ENCODE measurements around the gene PDE11A.

PDE11A gene

GRCh38 chr2:177600917-177601316 is 471.7 kb downstream of the PDE11A start:
- DNase-seq (ENCODE audit: low read depth, low spot score), result no peak

DNA sequence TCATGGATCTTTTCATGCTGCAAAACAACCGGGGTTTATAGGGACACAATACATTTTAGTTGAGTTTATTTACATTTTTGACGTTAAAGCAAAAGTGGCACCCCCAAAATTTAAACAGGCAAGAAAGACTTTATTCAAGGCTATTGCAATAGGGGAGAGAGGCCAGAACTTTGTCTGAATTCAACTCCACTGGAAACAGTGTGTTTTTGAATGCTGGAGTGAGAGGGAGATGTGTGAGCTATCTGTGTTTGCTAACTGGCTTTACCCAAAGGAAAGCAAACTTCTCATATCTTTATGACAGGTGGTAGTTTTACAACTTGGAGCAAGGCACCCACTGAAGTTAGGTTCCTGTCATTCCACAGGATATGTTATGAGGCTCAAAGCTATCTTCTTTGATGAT is 472.6 kb downstream of the PDE11A start:
- DNase-seq (ENCODE audit: low read depth, low spot score), result no peak

DNA sequence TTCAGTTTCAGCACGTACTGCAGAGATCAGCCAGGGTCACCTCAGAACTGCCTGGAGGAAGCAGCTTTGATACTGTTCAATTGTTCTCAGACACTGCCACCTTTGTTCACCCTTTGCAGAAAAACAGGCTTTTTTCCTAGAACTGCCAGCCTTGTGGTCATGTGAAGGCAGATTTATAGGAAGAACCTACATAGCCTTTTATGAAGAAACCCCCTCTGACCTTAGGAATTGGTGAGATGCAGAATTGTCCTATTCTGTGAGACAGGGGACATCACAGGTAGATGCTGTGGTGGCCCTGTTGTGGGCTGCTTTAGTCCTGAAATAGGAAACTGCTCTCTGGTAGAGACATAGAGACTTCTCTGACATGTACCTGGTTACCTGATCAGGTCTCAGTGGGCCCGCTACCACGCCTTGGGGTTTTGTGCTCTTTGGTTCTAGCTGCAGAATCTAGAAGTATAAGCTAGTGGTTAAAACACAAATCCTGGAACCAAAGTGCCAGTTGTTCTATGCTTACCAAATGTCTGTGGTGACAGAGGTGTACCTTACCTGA is 473.4 kb downstream of the PDE11A start:
- no peak for DNase-seq (ENCODE audit: low read depth, low spot score)

DNA sequence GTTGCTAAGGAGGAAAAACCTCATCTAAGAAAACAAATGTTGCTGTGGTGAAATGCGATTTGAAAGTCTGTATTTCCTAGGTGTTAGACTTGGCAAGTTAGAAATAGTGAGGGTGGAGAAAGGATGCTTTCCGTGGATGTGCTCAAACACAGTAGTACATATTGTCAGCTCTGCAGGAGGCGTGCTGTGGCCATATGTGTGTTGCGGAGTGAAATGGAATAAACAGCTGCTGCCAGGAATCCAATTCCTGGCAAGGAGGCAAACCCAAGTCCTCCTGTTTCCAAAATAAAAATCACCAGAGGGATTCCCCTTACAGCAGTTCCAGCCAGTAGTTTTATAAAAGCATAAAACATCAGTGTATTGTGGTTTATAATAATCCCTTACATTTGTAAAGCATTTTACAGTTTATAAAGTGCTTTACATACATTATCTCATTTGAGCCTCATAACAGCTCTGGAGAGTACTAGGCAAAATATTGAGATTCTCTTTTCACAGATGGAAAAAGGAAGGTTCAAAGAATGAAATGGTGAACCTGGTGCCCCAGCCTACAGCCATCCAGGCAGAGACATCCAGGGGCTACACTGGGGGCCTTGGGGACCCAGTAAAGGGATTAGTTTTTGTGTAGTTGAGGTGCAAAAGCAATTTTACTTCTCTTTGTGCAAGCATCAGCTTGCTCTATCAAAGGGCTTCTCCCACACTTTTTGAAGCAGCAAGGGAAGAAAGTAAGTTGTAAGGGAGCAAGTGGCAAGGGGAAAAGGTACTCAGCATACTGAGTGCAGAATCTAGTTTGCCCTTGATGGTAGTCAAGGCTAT is 474.0 kb downstream of the PDE11A start:
- no peak for DNase-seq (ENCODE audit: low read depth, low spot score)

GRCh38 chr2:177597759-177598158 is 474.8 kb downstream of the PDE11A start:
- no peak for DNase-seq (ENCODE audit: low read depth, low spot score)

DNA sequence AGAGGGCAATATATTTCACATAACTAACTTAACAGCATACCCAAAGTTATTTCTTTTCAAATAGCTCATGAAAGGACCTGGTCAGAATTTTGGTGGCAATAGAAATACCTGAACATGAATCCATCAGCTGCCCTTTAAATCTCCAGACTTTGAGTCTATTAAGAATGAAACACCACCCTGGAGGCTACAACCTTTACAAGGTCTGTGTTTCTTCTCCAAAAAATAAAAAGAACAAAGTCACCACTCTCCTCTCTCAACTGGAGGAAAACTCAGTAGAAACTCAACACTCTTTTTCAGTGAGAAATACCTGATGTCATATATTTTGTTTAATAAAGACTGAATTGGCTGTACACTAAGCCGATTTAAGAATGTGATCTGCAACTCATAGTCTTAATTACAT is 475.7 kb downstream of the PDE11A start:
- DNase-seq (ENCODE audit: low read depth, low spot score), result no peak

DNA sequence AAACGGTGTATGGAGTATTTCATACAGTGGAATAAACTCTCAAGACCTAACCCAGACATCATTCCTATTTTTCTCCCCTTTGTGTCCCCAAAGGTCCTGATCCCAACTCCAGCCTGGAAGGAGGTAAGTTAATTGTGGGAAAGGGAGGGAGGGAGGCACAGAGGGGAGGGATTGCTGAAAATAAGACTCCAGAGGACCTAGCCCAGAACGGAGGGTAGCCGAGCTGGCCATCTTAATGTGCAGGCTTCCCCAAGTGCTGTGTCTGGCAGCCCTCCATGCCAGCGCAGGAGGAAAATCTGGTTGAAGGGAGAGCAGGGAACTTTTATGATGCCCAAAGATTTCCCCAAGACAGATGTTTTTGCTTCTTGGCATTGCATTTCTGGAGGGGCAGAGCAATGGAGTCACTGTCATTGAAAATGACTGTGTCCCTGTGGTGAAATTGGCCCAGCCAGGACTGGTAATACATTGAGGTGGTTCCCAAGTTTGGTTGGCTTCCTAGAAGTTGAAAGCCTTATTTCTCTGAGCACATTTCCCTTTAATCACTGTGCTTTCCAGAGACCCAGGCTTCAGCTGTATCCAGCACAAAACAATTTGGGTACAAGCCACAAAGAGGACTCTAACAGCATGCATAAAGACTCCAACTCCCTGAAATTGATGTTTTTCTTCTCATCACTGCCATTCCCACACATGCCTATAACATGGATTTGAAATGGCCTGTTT is 477.3 kb downstream of the PDE11A start:
- DNase-seq (ENCODE audit: low read depth, low spot score), result no peak

DNA sequence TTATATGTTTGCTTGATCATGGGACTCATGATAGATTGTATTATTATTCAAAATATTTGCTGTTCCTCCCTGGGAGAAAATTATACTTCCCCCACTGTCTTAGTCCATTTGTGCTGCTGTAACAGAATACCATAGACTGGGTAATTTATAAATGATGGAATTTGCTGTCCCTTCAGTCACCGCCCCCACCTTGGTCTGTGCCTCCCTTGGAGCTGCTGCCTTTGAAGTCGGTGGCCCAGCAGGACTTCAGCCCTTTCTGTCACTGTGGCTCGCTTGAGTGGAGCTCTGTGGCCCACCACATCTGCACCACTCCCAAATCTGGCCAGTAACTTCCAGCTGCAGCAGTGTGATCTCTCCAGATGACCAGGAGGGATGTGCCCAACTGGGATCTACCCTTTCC is 479.2 kb downstream of the PDE11A start:
- no peak for DNase-seq (ENCODE audit: low read depth, low spot score)

GRCh38 chr2:177592945-177593344 is 479.6 kb downstream of the PDE11A start:
- DNase-seq (ENCODE audit: low read depth, low spot score), result no peak

DNA sequence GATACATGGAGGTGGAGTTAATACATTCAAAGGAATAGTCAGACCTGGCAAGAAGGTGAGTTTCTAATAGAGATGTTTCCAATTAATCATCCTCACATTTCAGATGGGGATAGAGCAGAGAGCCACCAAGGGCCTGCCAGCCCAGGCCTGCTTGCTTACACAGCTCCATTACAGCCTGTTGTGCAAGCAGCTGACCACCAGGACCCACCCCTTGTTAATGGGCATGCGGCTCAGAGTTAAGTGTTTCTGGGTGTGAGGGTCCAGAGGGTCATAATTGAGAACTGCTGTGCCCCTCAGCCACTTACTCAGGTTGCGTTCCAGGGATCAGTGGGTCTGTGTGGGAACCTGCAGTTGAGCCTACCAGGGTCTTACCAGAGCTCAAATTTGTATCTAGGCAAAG is 480.2 kb downstream of the PDE11A start:
- no peak for DNase-seq (ENCODE audit: low read depth, low spot score)

GRCh38 chr2:177589186-177589585 is 483.4 kb downstream of the PDE11A start:
- DNase-seq (ENCODE audit: low read depth, low spot score), result no peak

- no peak for DNase-seq (ENCODE audit: low read depth, low spot score)
Measured at GRCh38 chr2:177588671-177589070, 483.9 kb downstream of the PDE11A start.

DNA sequence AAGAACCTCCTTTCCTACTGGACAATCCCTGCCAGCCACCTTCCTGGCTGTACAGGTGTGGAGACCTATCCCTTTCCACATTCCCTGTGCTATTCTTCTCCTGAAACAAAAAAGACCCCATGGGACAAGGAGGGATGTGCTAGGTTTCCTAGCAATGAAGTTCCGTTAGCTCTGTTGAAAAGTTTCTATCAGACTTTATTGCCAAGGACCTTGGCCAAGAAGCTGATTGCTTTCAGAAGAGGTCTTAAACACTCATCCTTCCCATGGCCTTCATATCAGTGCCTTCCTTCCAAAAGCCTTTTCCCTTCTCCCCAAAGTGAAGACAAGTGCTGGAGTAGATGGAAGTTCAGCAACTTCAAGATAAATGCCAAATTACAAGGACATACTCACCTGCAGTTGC is 485.2 kb downstream of the PDE11A start:
- no peak for DNase-seq (ENCODE audit: low read depth, low spot score)

- no peak for DNase-seq (ENCODE audit: low read depth, low spot score)
Measured at GRCh38 chr2:177586154-177586553, 486.4 kb downstream of the PDE11A start.

DNA sequence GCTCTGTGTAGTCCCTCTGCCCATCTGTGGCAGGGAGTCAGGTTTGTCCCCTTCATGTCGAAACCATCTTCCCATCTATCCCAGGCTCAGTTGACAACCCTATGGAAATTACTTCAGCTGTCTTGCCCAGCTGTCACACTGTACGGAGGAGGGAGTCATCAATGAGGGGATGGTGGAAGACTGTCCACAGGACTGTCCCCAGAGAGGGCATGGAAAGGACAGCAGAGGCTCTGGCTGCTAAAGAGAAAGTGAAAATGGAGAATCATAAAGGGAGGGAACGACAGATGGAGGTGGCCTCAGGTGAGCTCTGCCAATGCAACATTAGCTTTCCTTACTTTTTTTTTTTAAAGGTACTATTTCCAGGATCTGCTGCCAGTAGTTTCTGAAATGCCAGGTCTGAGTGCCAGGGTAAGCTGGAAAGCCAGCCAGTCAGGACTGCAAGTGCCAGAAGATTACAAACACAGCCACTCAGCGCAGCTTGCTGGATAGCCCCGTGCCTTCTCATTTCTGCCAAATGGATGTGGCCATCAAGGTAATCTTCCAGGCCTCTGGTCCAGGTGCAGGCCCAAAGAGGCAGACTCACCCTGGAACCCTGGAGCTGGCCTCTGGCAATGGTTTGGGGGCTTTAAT is 487.2 kb downstream of the PDE11A start:
- no peak for DNase-seq (ENCODE audit: low read depth, low spot score)

DNA sequence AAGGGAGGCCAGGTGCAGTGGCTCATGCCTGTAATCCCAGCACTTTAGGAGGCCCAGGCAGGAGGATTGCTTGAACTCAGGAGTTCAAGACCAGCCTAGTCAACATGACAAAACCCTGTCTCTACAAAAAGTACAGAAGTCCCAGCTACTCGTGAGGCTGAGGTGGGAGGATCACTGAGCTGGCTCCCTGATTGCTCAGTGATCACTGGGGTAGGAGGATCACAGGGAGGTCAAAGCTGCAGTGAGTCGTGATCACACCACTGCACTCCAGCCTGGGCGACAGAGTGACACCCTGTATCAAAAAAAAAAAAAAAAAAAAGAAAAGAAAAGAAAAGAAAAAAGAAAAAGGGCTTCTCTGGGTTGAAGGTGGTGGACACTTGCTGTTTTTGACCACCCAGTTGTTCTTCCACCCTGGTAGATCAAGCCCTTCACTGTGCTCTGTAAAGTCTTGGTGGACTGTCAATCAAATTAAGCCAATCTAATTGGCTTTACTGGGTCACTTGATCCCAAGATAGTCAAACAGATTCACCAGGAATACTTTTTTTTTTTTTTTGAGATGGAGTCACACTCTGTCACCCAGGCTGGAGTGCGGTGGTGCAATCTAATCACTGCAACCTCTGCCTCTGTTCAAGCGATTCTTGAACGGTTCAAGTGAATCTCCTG is 488.4 kb downstream of the PDE11A start:
- no peak for DNase-seq (ENCODE audit: low read depth, low spot score)

GRCh38 chr2:177582000-177582399 is 490.6 kb downstream of the PDE11A start:
- no peak for DNase-seq (ENCODE audit: low read depth, low spot score)

DNA sequence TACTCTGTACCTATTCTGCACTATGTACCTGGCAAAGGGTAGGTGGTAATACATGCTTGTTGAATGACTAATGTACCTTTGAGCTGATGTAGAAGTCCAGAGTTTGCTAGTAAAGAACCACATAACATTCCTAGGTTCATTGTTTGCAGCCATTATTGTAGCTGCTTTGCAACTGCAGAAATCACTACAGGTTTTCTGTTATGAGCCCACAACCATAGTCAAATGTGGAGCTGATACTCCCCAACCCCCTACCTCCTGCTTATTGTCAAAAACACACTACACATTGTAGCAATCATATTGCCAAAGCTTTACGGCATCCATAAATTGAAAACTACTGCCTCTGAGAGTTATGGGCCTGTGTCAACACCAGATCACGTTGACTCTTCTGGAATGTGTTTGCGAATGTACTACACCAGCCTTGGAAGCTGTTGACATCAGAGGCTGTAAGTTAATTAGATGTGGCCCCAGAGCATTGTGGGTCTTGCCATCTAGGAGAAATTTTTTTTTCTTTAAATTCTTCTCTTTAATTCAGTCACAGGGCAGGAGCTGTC is 493.0 kb downstream of the PDE11A start:
- no peak for DNase-seq (ENCODE audit: low read depth, low spot score)

DNA sequence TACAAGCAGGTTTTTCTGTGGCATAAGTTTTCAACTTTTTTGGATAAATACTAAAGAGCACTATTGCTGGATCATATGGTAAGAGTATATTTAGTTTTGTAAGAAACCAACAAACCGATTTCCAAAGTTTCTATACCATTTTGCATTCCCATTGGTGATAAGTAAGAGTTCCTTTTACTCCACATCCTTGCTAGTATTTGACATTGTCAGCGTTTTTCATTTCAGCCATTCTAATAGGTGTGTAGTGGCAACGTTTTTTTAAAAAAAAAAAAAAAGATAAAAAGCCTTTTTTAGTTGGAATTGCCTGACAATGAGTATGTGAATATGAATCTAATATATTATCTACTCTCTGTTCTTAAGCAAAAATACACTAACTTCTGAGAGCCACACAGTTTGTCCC is 494.1 kb downstream of the PDE11A start:
- DNase-seq (ENCODE audit: low read depth, low spot score), result no peak

DNA sequence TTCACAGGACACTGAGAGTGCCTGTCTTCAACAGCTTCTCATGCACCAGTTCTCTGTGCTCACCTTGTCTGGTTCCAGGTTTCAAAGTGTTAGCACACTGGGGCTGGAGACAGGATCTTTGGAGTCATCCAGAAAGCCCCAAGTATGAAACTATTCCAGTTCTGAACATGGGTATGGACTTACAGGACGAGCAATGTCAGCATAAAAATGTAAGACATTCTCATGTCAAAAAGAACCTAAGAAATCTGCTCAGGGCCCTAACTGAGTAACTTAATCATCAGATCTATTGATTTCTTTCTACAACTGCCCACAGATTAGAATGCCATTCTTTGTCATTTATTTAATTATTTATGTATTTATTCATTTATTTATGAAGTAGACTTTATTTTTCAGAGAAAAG is 495.5 kb downstream of the PDE11A start:
- DNase-seq (ENCODE audit: low read depth, low spot score), result no peak

DNA sequence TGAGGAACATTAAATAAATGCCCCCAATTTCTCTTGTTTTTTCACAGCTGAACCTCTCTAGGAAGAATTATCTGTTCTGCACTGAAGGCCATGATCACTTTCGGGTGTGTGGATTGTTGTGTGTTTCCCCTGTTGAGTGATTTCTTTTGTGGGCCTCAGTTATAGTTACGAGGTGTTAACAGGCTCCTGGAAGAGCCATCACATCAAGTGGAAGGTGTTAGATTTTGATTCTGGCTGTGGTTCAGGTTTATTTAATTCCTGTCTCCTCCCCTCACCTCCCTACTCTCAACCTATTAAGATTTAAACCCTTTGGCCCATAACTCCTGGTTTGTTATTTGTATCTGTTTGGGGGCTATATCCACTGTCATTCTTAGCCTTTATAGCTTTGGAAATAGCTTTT is 497.2 kb downstream of the PDE11A start:
- DNase-seq (ENCODE audit: low read depth, low spot score), result no peak

DNA sequence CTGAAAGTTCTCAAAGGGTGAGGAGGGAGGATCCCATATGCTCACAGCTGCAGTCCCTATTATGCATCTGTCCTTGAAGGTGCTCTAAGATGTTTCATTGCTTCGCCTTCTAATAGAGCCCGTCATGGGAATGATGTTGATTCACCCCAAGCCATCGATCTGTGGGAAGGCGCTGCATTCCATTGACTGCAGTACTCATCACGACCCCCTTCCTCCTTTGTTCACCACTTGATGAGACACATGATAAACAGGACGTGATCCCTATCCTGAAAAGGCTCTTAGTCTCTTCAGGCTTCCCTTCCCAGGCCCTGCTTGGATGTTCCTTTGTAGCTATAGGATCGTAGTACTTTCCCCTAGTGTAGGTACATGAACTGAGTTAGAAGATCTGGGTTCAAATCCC is 498.2 kb downstream of the PDE11A start:
- no peak for DNase-seq (ENCODE audit: low read depth, low spot score)

Data from brain pericyte (primary cell).